GM10266 (cell line): ENCODE data around the gene MIDN.

Experiments
- DNase-seq: peaks from one replicate; pipeline ENCODE4 v3.0.0; 2012; ENCODE audit errors: extremely low spot score
- CTCF ChIP-seq: IDR thresholded peaks from 2 replicates; pipeline ENCODE4 v1.5.1; 2012; ENCODE audit warnings: mild to moderate bottlenecking, low read depth; ENCODE audit not compliant: control insufficient read depth, insufficient read depth; ENCODE audit errors: missing control alignments

The MIDN gene

GRCh38 chr19:1239796-1240737, 8.3 kb upstream of the MIDN start:
- DNase-seq = peak; percentile 100
- TF ChIP-seq CTCF = peak; percentile 92

GRCh38 chr19:1240925-1241324, 7.5 kb upstream of the MIDN start:
- TF ChIP-seq CTCF = no peak
- DNase-seq = no peak

- no peak for TF ChIP-seq CTCF
- DNase-seq = peak; percentile 98
These were observed 6.8 kb upstream of the MIDN start, which contains the start of gene ATP5F1D for GRCh38 chr19:1241417-1242095. Gene ATP5F1D, plus strand, starts transcription at chr19:1241751. Its CDS starts 100 bp downstream, at chr19:1241851.

GRCh38 chr19:1243768-1244692, 4.4 kb upstream of the MIDN start:
- DNase-seq = peak; percentile 94
- peak; percentile 92 for TF ChIP-seq CTCF

- DNase-seq = no peak
These were observed 3.5 kb upstream of the MIDN start for GRCh38 chr19:1244693-1245451.

More at GRCh38 chr19:1244693-1245451, 3.5 kb upstream of the MIDN start:
- no peak for TF ChIP-seq CTCF
